ENCODE data around the gene ZNF107.
A peak's percentile ranks its signal among the peaks of the same experiment; 100 is the strongest.

The ZNF107 gene

GRCh38 chr7:64665980-64666662 is at the start of gene ZNF107:
ZNF107 (plus strand) TSS chr7:64666133; CDS start chr7:64666283, 150 bp downstream.
- Mint-ChIP-seq H3K4me1 (peaks cover 46% of the 10 kb centered on the region), H3K27me3 (no peaks in the 10 kb centered on the region), H3K4me3 (peak within 1 kb of the TSS; percentile 97 to 98), H3K27ac (peak within 1 kb of the TSS; percentile 99 to 100), H3K9me3 (peaks cover 18 to 20% of the 10 kb centered on the region in 2 donors)
- DNase-seq (peak; percentile 81 to 89), ATAC-seq (peak; percentile 100)

- H3K27me3 Mint-ChIP-seq, result no peaks in the 10 kb centered on the region
- ATAC-seq (no peak), DNase-seq (peak in 1 of 2 donors; percentile 18)
- H3K4me1 Mint-ChIP-seq, result no peaks in the 10 kb centered on the region
- peaks cover 11% of the 10 kb centered on the region in 2 donors for H3K9me3 Mint-ChIP-seq
- H3K27ac Mint-ChIP-seq, result no peak overlapping the region
- H3K4me3 Mint-ChIP-seq, result no peak overlapping the region
These were observed 47.0 kb upstream of the ZNF107 start for GRCh38 chr7:64618785-64619456.

GRCh38 chr7:64619705-64620104 is 46.2 kb upstream of the ZNF107 start:
- H3K4me3 Mint-ChIP-seq, result no peak overlapping the region

GRCh38 chr7:64621656-64622055 is 44.3 kb upstream of the ZNF107 start:
- no peaks in the 10 kb centered on the region for H3K4me1 Mint-ChIP-seq

More at GRCh38 chr7:64619705-64620104, 46.2 kb upstream of the ZNF107 start:
- Mint-ChIP-seq H3K27me3 (no peaks in the 10 kb centered on the region), H3K4me1 (no peaks in the 10 kb centered on the region), H3K27ac (no peak overlapping the region), H3K9me3 (peaks cover 11% of the 10 kb centered on the region in 2 donors)
- ATAC-seq, result no peak
- no peak for DNase-seq

GRCh38 chr7:64625114-64626082 is 40.5 kb upstream of the ZNF107 start:
- Mint-ChIP-seq H3K4me1 (no peaks in the 10 kb centered on the region), H3K27me3 (no peaks in the 10 kb centered on the region), H3K27ac (no peak overlapping the region), H3K9me3 (peaks cover 2 to 11% of the 10 kb centered on the region in 2 donors), H3K4me3 (no peak overlapping the region)
- no peak for DNase-seq
- no peak for ATAC-seq

More at GRCh38 chr7:64621656-64622055, 44.3 kb upstream of the ZNF107 start:
- Mint-ChIP-seq H3K4me3 (no peak overlapping the region), H3K27ac (no peak overlapping the region), H3K9me3 (peaks cover 11% of the 10 kb centered on the region in 2 donors), H3K27me3 (no peaks in the 10 kb centered on the region)
- DNase-seq, result no peak
- ATAC-seq, result no peak

- no peak overlapping the region for H3K27ac Mint-ChIP-seq
- H3K27me3 Mint-ChIP-seq, result no peaks in the 10 kb centered on the region
- peak; percentile 66 for ATAC-seq
- DNase-seq, result no peak
- H3K4me1 Mint-ChIP-seq, result no peaks in the 10 kb centered on the region
- peaks cover 0 to 11% of the 10 kb centered on the region in 2 donors for H3K9me3 Mint-ChIP-seq
- no peak overlapping the region for H3K4me3 Mint-ChIP-seq
These were observed 39.9 kb upstream of the ZNF107 start for GRCh38 chr7:64626083-64626469.

GRCh38 chr7:64626557-64626956 is 39.4 kb upstream of the ZNF107 start:
- Mint-ChIP-seq H3K9me3 (peaks cover 0 to 6% of the 10 kb centered on the region in 2 donors), H3K4me3 (no peak overlapping the region)

GRCh38 chr7:64628192-64628591 is 37.7 kb upstream of the ZNF107 start:
- no peak for DNase-seq
- no peak overlapping the region for H3K4me3 Mint-ChIP-seq
- H3K27me3 Mint-ChIP-seq, result no peaks in the 10 kb centered on the region
- ATAC-seq, result no peak
- no peaks in the 10 kb centered on the region for H3K9me3 Mint-ChIP-seq
- no peak overlapping the region for H3K27ac Mint-ChIP-seq
- H3K4me1 Mint-ChIP-seq, result no peaks in the 10 kb centered on the region

More at GRCh38 chr7:64626557-64626956, 39.4 kb upstream of the ZNF107 start:
- DNase-seq (no peak), ATAC-seq (no peak)
- Mint-ChIP-seq H3K27ac (no peak overlapping the region), H3K4me1 (no peaks in the 10 kb centered on the region), H3K27me3 (no peaks in the 10 kb centered on the region)

GRCh38 chr7:64628721-64629120 is 37.2 kb upstream of the ZNF107 start:
- DNase-seq, result no peak
- Mint-ChIP-seq H3K27me3 (no peaks in the 10 kb centered on the region), H3K4me1 (no peaks in the 10 kb centered on the region), H3K9me3 (no peaks in the 10 kb centered on the region), H3K27ac (no peak overlapping the region), H3K4me3 (no peak overlapping the region)
- ATAC-seq, result no peak

GRCh38 chr7:64630496-64630895 is 35.4 kb upstream of the ZNF107 start:
- no peak for ATAC-seq
- DNase-seq, result no peak
- H3K9me3 Mint-ChIP-seq, result no peaks in the 10 kb centered on the region
- no peak overlapping the region for H3K27ac Mint-ChIP-seq
- H3K4me1 Mint-ChIP-seq, result no peaks in the 10 kb centered on the region
- H3K4me3 Mint-ChIP-seq, result no peak overlapping the region
- no peaks in the 10 kb centered on the region for H3K27me3 Mint-ChIP-seq

GRCh38 chr7:64632029-64632428 is 33.9 kb upstream of the ZNF107 start:
- Mint-ChIP-seq H3K4me3 (no peak overlapping the region), H3K4me1 (no peaks in the 10 kb centered on the region), H3K9me3 (no peaks in the 10 kb centered on the region), H3K27me3 (no peaks in the 10 kb centered on the region), H3K27ac (no peak overlapping the region)
- DNase-seq, result no peak
- ATAC-seq, result no peak

- no peak for DNase-seq
- Mint-ChIP-seq H3K27me3 (no peaks in the 10 kb centered on the region), H3K9me3 (no peaks in the 10 kb centered on the region), H3K4me3 (no peak overlapping the region), H3K4me1 (no peaks in the 10 kb centered on the region), H3K27ac (no peak overlapping the region)
- no peak for ATAC-seq
These were observed 32.5 kb upstream of the ZNF107 start for GRCh38 chr7:64633401-64633800.

GRCh38 chr7:64634406-64635062 is 31.4 kb upstream of the ZNF107 start:
- H3K4me3 Mint-ChIP-seq, result no peak overlapping the region

GRCh38 chr7:64636386-64636785 is 29.5 kb upstream of the ZNF107 start:
- DNase-seq (peak in 1 of 2 donors; percentile 12), ATAC-seq (no peak)
- H3K27ac Mint-ChIP-seq, result no peak overlapping the region
- peaks cover 0 to 4% of the 10 kb centered on the region in 2 donors for H3K9me3 Mint-ChIP-seq
- H3K27me3 Mint-ChIP-seq, result no peaks in the 10 kb centered on the region
- no peak overlapping the region for H3K4me3 Mint-ChIP-seq
- H3K4me1 Mint-ChIP-seq, result no peaks in the 10 kb centered on the region

More at GRCh38 chr7:64634406-64635062, 31.4 kb upstream of the ZNF107 start:
- ATAC-seq, result no peak
- Mint-ChIP-seq H3K4me1 (no peaks in the 10 kb centered on the region), H3K9me3 (peaks cover 0 to 4% of the 10 kb centered on the region in 2 donors), H3K27me3 (no peaks in the 10 kb centered on the region), H3K27ac (peak overlapping the region in 1 of 2 donors; percentile 42)
- no peak for DNase-seq

Data from stimulated activated naive CD8-positive, alpha-beta T cell treated with anti-CD3 and anti-CD28 coated beads, Interleukin-15, amount 100 ng/mL, for 72 hours (primary cell).